GM18867 (cell line): ENCODE measurements around the gene NALF2.

Experiments
- ATAC-seq: cut with Tn5 transposase; IDR thresholded peaks from one replicate; pipeline ENCODE4 v1.9.1; 2021; ENCODE audit warnings: mild to moderate bottlenecking, moderate library complexity; ENCODE audit not compliant: unreplicated experiment

The NALF2 gene

GRCh38 chrX:69503782-69504625 is at the start of gene NALF2:
TSS of gene NALF2 (plus strand) at chrX:69504326. CDS start at chrX:69505283, 957 bp downstream.
- no peak for ATAC-seq

- no peak for ATAC-seq
Measured at GRCh38 chrX:69457756-69458155, 46.4 kb upstream of the NALF2 start.

DNA sequence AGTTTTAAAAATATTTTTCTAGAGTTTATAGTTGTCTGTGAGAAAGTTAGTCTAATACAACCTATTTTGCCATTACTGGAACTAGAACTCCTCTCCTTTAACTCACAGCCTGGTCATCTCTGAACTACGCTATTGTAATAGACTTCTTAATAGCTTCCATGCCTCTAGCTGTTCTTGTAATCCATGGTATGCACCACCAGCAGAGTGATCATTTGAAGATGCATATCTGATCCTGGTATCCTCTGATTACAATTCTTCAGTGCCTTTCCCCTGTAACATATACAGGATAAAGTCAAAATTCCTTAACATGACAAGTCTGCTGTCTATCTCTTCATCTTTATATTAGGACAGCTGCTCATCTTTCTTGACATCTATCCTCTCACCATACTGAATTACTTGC is 37.6 kb upstream of the NALF2 start:
- ATAC-seq = no peak

- ATAC-seq = no peak
Measured at GRCh38 chrX:69469975-69470374, 34.2 kb upstream of the NALF2 start.

DNA sequence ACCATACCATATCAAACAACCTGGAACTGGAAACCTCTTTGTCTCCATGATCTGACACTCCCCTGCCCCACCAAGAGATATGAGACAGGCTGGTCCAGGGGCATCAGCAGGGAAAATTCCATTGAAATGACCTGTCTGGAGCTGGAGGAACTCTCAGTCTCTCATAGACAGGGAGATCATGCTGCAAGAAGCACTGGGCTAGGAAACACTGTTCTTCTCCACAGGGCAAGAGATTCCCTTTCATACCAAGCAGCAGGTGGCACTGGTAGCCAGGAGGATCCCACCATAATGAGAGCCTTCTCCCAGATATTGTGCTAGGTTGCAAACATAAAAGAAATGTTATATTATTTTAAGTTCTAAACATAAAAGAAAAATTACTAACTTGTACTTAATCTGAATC is 14.5 kb upstream of the NALF2 start:
- no peak for ATAC-seq

- no peak for ATAC-seq
Measured at GRCh38 chrX:69493193-69493592, 10.9 kb upstream of the NALF2 start.

GRCh38 chrX:69493766-69494165 is 10.4 kb upstream of the NALF2 start:
- ATAC-seq = no peak

DNA sequence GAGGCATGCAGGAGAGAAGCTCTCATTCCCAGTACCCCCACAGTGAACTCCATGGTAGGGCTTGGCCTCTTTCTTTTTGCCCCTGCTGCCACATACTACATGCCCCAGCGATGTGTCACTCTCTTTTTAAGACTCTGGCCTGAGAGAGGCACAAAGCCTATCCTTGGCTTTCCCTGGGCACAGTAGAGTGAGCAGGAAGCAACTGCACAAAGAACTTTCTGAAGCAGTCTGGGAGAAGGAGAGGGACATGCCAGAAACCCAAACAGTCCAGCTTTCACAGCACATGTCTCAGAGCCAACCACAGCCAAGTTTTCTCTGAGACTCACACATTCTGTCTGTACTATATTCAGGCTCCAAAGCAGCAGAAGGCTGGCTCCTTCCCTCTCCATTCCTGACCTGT is 7.9 kb upstream of the NALF2 start:
- no peak for ATAC-seq

DNA sequence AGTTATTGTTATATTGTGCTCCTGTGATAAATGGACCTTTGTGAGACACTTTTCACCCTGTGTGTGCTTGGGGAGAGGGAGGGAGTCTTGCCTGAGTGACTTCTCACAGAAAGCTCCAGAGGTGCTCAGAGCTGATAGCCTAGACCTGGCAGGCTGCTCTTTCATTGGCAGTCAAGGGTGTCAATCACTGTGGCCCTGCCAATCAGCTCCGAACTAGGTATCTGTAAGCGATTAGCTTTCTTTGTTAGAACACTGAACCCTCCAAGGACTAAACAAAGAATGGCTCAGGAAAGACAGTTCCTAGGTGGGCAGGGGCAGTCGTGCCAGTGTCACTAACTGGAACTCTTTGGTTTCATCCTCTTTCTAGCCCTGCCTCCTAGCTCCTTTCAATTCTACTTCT is 2.7 kb upstream of the NALF2 start:
- no peak for ATAC-seq

DNA sequence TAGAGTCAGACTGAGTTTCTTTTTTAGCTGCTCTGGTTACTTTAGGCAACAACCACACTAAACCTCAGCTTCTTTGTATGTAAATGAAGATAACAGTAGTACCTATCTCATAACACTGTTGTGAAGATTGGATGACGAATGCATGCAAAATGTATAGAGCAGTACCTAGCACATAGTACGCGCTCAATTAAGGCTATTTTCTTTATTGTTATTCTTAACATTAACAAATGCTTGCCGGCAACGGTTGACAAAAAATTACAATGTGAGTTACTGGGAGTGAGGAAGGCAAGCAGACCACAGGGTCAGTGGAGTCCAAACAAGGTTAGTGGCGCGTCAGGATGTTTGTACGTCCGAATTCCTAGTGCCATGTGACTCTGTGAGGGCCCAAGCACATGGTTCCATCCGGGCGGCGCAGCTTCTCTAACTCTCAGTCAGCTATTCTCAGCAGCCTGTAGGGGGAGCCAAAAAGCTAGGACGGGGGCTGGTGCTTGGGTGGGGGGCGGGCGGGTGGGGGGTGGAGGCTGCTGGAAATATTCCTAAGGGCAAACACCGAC is 821 bp upstream of the NALF2 start:
- no peak for ATAC-seq

GRCh38 chrX:69504626-69505612 is 793 bp downstream of the NALF2 start:
- ATAC-seq = no peak

DNA sequence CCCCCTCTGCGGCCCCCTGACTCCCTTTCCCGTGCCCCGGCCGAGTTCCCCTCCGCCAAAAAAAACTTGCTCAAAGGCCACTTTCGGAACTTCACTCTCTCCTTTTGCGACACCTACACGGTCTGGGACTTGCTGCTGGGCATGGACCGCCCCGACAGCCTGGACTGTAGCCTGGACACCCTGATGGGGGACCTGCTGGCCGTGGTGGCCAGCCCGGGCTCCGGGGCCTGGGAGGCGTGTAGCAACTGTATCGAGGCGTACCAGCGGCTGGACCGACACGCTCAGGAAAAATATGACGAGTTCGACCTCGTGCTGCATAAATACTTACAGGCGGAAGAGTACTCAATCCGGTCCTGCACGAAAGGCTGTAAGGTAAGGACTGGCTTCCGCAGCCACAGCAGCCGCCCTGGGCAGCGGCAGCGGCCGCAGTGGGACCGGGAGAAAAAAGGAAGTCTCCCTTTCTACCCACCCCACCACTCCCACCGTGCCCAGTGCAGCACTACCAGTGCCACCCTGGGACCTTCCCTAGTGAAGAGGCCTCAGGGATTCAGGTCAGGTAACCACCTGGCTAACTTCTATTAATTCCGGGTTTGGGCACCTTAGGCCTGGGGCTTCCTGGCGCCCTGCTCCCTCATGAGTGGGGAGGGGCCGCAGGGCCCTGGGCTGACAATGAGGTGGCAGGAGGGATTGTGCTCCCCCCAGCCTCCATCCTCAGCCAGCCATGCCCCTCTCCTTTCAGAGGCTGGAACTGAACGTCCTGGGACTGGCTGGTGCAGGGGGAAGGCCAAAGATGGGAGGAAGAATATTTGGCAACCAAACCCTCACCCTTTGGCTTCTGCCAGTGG is 1.9 kb downstream of the NALF2 start:
- ATAC-seq = no peak

- no peak for ATAC-seq
Measured at GRCh38 chrX:69506617-69507499, 2.7 kb downstream of the NALF2 start.

DNA sequence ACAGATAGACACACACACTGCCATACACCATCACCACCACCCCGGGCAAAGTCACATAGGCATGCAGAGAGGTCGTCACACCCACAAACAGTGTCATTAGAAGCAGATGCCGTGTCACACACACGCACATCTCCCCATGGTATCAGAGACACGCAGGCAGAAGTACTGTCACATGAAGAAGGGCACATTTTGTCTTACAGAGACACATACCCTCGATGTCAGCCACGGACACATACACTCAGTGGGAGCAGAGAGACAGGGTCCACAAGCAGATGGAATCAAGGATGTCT is 3.3 kb downstream of the NALF2 start:
- no peak for ATAC-seq

- ATAC-seq = no peak
Measured at GRCh38 chrX:69508610-69509009, 4.5 kb downstream of the NALF2 start.

- no peak for ATAC-seq
Measured at GRCh38 chrX:69510137-69510715, 6.1 kb downstream of the NALF2 start.

- no peak for ATAC-seq
Measured at GRCh38 chrX:69510914-69511513, 6.9 kb downstream of the NALF2 start.

DNA sequence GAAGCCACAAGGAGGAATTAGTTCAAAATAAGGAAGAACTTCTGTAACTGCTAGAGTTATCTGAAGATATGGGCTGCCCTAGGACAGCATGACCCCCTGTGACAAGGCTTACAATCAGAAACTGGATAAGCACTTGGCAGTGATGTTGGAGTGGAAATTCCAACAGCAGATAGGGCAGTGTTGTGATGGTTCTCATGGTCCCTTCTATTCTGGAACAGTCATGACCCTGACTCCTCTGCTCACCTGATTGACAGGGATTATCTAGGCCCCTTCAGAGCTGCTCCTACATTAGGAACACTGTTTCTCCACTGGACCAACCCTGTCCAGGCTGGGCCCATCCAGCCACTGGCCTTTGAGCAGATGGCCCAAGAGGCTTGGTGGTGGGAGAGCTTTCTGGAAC is 17.9 kb downstream of the NALF2 start:
- ATAC-seq = no peak

DNA sequence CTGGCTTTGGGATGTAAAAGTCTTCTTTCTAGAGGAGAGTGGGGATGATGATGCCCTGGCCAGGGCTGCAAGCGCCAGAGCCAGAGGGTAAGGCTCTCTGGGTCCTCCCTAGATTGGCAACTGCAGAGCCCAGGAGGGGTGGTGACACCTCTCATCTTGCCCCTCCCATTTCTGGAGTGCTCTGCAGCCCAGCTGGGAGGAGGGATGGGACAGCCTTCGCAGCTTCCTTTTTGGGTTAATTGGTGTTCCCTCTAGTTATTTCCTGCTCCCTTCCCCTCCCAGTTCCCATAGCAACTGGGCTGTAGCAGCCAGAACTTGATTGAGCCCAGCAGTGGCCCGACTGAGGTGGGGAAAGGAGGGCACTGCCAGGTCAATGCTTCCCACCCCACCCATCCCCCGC is 19.2 kb downstream of the NALF2 start:
- ATAC-seq = no peak
